ENCODE data around the gene TCF7L1.
"Not testable (repeated sequence)": the region's sequence is repeated elsewhere in the genome, so short reads cannot be mapped to it uniquely, and the experiment has no call there.

Gene TCF7L1

GRCh38 chr2:85184990-85185389 is 51.8 kb downstream of the TCF7L1 start:
- DNase-seq (ENCODE audit: low read depth) = no peak

- peak; percentile 39 for DNase-seq (ENCODE audit: low read depth)
These were observed 52.3 kb downstream of the TCF7L1 start for GRCh38 chr2:85185431-85185940.

- peak; percentile 31 for DNase-seq (ENCODE audit: low read depth)
These were observed 53.9 kb downstream of the TCF7L1 start for GRCh38 chr2:85187069-85187468.

- peak; percentile 86 for DNase-seq (ENCODE audit: low read depth)
These were observed 55.7 kb downstream of the TCF7L1 start for GRCh38 chr2:85188852-85189251.

GRCh38 chr2:85189606-85190270 is 56.5 kb downstream of the TCF7L1 start:
- DNase-seq (ENCODE audit: low read depth) = no peak

GRCh38 chr2:85191157-85191556 is 58.0 kb downstream of the TCF7L1 start:
- DNase-seq (ENCODE audit: low read depth) = no peak

- DNase-seq (ENCODE audit: low read depth) = no peak
These were observed 61.7 kb downstream of the TCF7L1 start for GRCh38 chr2:85194780-85195480.

- DNase-seq (ENCODE audit: low read depth) = no peak
These were observed 62.8 kb downstream of the TCF7L1 start for GRCh38 chr2:85195956-85196355.

GRCh38 chr2:85199698-85200097 is 66.5 kb downstream of the TCF7L1 start:
- peak; percentile 58 for DNase-seq (ENCODE audit: low read depth)

GRCh38 chr2:85209887-85210286 is 76.7 kb downstream of the TCF7L1 start:
- DNase-seq (ENCODE audit: low read depth) = no peak

GRCh38 chr2:85210511-85210910 is 77.3 kb downstream of the TCF7L1 start:
- no peak for DNase-seq (ENCODE audit: low read depth)

- not testable (repeated sequence) for DNase-seq (ENCODE audit: low read depth)
These were observed 78.4 kb downstream of the TCF7L1 start for GRCh38 chr2:85211606-85212005.

- no peak for DNase-seq (ENCODE audit: low read depth)
These were observed 79.6 kb downstream of the TCF7L1 start for GRCh38 chr2:85212841-85213240.

- no peak for DNase-seq (ENCODE audit: low read depth)
These were observed 80.2 kb downstream of the TCF7L1 start for GRCh38 chr2:85213404-85213803.

- no peak for DNase-seq (ENCODE audit: low read depth)
These were observed 80.8 kb downstream of the TCF7L1 start for GRCh38 chr2:85213901-85214512.

GRCh38 chr2:85215081-85215447 is 81.9 kb downstream of the TCF7L1 start:
- no peak for DNase-seq (ENCODE audit: low read depth)

- peak; percentile 96 for DNase-seq (ENCODE audit: low read depth)
These were observed 82.5 kb downstream of the TCF7L1 start for GRCh38 chr2:85215448-85216401.

- DNase-seq (ENCODE audit: low read depth) = no peak
These were observed 83.7 kb downstream of the TCF7L1 start for GRCh38 chr2:85216927-85217326.

GRCh38 chr2:85221067-85221691 is 88.0 kb downstream of the TCF7L1 start:
- no peak for DNase-seq (ENCODE audit: low read depth)

GRCh38 chr2:85222792-85223191 is 89.6 kb downstream of the TCF7L1 start:
- peak; percentile 11 for DNase-seq (ENCODE audit: low read depth)

GRCh38 chr2:85226783-85227182 is 93.6 kb downstream of the TCF7L1 start:
- no peak for DNase-seq (ENCODE audit: low read depth)
